ENCODE measurements around the gene COPS8.

COPS8 gene

DNA sequence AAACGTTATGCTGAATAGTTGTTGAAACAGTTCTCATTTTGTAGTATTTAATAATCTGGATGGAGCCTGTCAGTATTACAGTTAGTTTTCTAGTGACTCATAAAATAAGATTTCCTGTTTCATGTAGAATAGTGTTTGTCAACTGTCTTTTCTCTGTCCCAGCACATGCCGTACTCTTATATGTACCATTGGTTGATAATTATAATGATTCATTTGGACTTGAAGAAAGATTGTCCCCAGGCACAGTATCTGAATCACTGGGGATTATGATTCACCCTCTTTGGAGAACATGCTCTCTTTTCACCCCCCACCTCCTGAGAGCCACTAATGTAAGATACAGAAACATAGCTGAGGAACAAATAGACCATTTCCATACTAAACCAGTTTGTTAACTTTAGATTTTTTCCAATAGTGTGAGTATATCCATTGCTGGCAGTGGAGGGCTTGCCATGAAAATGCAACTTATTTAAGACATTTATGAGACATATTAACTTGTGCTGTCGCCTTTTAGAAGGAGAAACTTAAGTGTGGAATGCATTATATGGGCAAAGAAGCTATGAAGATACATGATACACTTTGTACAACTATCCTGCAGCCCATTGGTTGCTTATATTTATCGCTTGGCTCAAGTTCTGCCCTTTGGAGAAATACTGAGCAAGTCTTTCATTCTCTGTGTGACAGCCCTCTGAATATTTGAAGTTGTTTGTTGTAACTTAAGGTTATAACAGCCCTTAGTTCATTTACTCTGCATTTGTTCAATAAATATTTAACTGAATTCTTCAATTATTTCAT, 12.4 kb downstream of the COPS8 start:
- no peak for DNase-seq

DNA sequence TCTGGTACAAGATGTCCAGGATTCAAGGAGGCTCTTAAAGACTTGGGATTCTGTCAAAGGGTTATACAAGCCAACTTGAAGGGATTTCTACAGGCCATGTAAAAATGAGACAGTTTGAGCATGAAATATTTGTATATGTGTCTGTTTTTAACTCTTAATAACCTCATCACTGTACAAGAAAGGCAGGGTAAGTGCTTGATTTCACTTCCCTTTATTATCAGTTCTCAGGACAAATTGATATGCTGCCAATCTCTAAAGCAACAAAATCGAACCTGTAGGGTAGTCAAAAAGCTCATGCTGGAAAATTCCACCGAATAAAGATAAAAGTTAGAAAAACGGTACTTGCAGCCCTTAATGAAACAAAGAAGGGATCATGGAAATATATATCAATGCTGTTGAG, 14.1 kb downstream of the COPS8 start:
- DNase-seq: no peak

DNA sequence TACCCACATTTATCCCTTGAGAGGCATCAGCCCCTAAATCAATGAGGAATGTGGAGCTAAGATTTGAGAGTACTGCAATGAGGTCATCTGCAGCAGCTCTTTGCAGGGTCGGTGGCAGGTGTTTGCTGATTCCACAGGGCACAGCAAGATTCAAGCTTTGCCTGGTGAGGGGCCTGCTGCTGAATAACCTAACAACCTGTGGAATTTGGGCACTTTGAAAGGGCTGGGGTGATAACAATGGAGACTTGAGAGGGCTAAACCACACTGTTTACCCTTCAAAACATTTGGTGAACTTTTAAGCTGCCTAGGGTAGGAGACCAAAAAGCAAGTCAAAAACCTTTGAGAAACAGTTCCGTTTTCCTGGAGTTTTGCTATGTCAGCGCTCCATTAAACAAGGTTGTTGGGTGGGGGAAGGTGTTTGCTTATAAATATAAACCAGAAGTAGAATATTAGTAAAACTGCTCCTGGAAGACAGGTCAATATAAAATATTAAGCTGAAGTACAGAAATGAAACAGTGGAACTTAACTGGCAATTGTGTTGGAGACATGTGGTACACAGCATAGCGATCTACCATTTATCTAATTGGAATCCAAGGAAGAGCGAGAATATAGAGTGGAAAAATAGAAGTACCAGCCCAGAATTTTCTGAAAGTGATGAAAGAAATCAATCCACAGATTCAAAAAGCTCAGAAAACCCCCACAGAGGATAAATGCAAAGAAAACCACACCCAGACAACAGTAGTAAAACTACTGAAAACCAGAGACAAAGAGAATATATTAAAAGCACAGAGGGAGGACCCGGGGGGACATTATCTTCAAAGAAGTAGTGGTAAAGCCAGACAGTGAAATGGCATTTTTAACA, 15.7 kb downstream of the COPS8 start:
- no peak for DNase-seq

GRCh38 chr2:237102428-237102827, 16.7 kb downstream of the COPS8 start:
- DNase-seq: no peak

- no peak for DNase-seq
These were observed 23.8 kb downstream of the COPS8 start for GRCh38 chr2:237109421-237109934.

DNA sequence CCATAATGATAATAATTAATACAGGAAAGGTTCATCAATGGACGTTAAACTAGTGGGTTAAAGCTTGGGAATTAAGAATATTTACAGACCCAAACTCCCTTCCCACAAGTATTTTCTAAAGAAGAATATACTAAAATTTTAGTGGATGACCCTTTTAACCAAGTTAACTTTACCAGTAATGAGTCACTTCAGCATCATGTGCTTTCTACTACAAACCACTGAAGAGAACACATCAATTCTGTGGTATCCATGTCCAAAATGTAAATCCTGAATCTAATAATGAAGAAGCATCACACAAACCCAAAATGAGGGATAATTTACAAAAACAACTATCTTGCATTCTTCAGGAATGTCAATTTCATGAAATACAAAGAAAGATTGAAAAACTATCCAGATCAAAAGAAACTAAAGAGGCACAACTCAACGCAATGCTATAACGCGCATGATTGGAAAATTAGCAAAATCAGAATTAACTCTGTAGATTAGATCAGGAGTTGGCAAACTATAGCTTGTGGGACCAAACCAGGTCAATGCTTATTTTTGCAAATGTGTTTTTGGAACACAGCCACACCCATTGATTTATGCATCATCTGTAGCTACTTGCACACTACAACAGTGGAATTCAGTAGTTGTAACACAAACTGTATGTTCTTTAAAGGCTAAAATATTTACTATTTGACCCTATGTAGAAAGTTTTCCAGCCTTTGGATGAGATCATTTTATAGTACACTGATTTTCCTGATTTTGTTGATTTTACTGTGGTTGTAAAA, 27.5 kb downstream of the COPS8 start:
- no peak for DNase-seq

DNA sequence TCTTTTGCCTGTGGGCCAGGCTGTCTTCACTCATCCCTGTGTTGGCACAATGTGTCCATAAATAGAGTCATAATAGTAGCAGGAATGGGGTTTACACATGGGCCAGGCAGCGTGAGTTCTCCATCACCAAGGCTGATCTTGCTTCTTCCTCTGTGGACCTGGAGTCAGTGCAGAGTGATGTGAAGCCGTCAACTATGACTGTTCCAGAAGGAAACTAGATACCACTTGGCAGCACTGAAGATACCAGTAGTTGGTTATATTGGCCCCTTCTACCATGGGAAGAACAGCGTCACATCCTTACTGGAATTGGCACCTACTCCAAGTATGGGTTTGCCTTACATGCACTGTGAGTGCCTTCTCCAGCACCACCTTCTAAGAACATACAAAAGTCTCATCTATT, 30.2 kb downstream of the COPS8 start:
- no peak for DNase-seq

DNA sequence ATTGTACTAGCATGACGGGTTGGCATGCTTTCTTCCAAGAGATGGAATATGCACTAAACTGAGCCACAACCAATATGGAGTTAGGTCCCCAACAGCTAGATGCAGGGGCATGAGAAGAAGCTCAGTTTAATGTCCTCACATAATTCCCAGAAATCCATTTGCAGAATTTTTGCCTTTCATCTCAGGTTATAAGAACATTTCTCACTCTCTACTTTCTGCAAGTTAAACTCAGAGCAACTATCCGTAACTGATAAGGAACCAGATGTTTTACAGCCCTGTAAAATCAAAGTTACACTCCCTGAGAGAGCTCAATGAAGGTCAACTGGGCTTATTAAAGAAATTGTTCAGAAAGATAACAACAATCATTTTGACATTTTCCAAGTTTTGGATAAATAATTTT, 30.7 kb downstream of the COPS8 start:
- DNase-seq: no peak

- DNase-seq: no peak
These were observed 32.3 kb downstream of the COPS8 start for GRCh38 chr2:237118025-237118424.

DNA sequence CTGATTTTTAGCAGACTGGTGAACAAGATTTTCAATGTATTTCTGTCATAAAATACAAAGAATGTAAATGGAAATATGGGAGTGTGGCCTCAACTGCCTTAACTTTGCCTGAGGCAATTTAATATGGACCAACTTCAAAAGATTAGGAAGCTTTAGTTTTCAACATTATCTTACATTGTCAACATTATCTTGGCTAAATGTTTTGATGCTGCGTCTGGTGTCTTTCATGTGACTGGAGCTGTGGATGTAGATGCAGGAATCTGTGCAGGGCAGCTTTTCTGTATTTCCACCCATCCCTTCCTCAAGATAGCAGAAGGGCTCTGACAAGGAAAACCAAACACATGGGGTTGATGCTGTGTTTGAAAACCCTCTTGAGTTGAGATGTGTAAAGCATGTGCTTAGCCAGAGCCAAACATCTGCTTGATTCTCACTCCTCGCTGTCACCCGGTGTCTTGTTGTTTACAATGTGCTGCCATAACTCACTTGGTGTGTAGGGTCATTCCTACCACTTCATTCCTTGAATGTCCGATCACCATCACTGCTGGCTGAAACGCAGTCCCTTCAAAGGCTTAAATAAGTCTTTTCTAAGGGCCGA, 33.0 kb downstream of the COPS8 start:
- DNase-seq: no peak

DNA sequence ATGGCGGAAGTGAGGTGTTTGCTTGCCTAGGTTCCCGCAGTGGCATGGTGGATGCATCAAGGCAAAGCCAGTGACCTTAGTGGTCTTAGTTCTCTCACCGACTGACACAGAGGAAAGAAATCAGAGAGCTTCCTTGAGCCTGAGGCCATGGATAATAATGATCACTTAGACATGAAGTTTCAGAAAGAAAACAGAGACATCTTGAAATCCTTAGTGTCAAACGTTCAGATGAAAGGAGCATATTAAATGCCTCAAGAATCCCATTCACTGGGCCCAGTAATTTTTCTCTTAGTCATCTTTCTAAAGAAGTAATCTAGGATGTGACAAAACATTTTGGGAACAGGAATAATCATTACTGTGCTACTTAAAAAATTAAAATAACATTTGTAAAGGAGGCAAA, 35.2 kb downstream of the COPS8 start:
- no peak for DNase-seq

- DNase-seq: no peak
These were observed 35.6 kb downstream of the COPS8 start for GRCh38 chr2:237121321-237121720.

- DNase-seq: peak in 10 of 56 donors; percentile 3 to 26 (median 11)
These were observed 36.6 kb downstream of the COPS8 start for GRCh38 chr2:237122214-237122666.

GRCh38 chr2:237124820-237125219, 39.1 kb downstream of the COPS8 start:
- DNase-seq: no peak

- no peak for DNase-seq
These were observed 40.3 kb downstream of the COPS8 start for GRCh38 chr2:237125967-237126366.

DNA sequence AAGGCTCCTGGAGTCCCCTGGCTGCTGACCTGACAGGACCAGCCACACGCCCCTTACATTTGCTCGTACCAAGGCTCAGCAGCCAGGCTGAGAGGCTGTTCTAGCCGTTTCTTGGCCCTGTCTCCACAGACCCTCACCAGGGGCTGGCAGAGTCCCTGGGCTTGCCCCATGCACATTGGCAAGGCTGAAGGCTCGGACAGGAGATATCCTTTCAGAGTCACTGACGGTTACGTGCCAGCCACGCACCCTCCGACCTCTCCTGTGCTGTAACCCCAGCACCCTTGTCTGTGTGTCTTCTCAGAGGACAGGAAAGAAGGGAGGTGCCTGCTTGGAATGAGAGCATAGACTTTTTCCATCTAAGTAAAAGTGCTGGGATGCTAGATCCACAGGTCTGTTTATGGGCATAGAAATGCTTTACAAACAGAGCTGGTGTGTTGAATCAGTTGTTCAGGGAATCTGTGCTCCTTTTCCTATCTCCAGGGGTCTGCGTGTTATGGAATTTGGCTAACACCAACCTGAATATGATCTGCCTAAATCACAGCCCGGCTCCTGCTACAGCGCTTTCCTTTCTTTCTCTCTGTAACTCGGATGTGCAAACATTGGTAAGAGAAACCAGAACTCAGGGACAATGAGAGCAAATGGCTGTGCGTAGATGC, 41.0 kb downstream of the COPS8 start:
- no peak for DNase-seq

DNA sequence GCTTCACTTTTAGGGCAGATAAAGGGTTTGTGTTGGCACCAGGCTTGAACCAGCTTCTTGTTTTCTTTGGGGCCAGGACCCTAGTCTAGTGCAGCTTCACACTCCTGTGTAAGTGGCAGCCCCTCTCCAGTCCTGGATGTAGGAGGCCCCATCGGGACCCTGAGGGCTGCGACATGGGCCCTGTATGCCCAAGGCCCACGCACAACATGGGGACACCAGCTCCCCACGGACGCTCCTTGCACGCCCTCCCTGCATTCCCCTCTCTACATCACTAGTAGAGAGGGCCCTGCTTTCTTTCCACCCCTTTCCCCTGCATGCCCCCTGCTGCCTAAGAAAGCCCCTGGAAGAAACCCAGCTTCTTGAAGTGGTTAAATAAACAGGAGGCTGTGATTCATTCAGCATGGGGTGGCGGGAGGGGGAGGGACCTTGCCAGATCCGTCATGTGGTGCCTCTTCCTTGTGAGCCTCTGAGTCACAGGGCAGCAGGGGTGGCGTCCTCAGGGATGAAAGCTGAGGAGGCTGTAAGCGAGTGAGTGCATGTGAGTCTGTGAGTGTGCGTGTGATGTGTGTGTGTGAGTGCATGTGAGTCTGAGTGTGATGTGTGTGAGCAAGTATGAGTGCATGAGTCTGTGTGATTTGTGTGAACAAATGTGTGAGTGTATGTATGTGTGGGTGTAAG, 42.5 kb downstream of the COPS8 start:
- peak in 38 of 56 donors; percentile 10 to 78 (median 42) for DNase-seq

DNA sequence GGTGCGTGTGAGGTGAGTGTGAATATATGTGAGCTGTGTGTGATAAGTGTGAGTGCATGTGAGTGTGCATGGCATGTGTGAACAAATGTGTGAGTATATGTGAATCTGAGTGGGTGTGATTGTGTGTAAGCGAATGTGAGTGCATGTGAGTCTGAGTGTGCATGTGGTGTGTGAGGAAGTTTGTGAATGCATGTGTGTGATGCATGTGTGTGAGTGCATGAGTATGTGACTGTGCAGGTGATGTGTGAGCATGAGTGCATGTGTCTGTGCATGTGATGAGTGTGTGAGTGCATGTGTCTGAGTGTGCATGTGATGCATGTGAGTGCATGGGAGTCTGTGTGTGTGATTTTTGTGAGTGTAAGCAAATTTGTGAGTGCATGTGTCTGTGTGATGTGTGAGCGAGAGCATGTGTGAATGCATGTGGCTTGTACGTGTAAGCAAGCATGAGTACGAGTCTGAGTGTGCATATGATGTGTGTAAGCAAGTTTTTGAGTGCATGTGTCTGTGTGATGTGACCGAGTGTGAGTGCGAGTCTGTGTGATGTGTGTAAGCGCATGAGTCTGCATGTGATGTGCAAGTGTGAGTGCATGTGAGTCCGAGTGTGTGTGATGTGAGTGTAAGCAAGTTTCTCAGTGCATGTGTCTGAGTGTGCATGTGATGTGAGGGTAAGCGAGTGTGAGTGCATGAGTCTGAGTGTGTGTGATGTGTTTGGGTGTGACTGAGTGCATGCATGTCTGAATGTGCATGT, 43.3 kb downstream of the COPS8 start:
- DNase-seq: no peak

DNA sequence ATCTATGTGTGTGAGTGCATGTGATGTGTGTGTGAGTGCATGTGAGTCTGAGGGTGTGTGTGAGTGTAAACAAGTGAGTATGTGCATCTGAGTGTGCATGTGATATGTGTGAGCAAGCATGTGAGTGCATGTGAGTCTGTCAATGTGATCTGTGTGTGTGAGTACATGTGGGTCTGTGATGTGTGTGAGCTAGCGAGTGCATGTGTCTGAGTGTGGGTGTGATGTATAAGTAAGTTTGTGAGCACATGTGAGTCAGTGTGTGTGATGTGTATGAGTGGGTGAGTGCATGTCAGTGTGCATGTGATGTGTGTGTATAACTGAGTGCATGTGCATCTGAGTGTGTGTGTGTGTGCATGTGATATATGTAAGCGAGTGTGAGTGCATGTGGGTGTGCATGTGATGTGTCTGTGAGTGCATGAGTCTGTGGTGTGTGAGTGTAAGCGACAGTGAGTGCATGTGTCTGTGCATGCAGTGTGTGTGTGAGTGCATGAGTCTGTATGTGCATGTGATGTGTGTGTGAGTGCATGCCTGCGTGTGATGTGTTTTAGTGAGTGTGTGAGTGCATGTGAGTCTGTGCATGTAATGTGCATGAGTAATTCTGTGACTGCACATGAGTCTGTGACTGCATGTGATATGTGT, 44.1 kb downstream of the COPS8 start:
- DNase-seq: no peak
